Activated naive CD4-positive, alpha-beta T cell treated with anti-CD3 and anti-CD28 coated beads, Interleukin-2, amount 10 ng/mL, durations not matched to agents 5 hours and 36 hours (primary cell): ENCODE data around the gene ZNF790. TPM values are rescaled to one million over a fixed set of nuclear protein-coding genes. Genes with fewer than 3 reads are reported as not detected.

Source experiments
- total RNA-seq, 2 experiments: library from RNA; stranded (reverse); gene quantifications; one replicate each; pipeline ENCODE4 v1.2.3, GENCODE V29; 2021

ZNF790 gene
- 10 to 100 TPM; 10.4 to 10.7 TPM for total RNA-seq

DNA sequence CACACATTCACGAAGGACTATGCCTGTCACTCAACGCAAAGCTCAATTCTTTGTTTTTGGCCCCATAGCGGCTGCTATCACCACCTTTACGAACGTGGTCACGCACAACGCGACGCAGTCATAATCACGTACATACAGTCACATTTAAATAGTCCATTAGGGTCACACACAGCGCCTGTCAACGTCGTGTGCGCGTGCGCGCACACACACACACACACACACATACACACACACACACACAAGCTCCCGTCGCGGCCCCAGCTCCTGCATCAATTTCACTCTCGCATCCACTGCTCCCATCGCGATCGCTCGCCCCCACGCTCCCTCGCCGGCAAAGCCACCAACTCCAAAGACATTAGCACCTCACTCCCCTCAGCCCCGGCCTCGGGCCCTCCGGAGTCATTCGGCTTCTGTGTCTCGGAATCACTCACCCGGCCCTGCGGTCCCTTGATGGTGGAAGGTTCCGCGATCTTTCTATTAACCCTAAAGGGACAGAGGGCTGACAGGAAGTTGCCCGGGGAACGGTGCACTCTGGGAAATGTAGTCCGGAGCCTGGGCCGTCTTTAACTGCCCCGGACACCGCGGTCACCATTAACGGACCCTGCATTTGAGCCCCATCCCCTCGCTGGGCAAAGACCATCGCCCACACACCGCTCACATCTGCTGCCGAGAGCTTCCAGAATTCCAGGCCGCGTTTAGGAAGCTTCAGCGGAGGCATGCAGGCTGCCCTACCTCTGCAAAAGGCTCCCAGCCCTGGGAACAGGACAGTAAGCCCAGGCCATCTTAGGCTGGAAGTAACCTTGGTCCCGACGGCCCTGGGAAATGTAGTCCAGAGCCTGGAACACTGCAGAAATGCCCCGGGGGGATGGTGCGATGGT is at the start of gene ZNF790:
Gene ZNF790, minus strand, starts transcription at position 482 of the 878 bp plus-strand sequence. CDS start 12,768 bp downstream, outside the sequence.

DNA sequence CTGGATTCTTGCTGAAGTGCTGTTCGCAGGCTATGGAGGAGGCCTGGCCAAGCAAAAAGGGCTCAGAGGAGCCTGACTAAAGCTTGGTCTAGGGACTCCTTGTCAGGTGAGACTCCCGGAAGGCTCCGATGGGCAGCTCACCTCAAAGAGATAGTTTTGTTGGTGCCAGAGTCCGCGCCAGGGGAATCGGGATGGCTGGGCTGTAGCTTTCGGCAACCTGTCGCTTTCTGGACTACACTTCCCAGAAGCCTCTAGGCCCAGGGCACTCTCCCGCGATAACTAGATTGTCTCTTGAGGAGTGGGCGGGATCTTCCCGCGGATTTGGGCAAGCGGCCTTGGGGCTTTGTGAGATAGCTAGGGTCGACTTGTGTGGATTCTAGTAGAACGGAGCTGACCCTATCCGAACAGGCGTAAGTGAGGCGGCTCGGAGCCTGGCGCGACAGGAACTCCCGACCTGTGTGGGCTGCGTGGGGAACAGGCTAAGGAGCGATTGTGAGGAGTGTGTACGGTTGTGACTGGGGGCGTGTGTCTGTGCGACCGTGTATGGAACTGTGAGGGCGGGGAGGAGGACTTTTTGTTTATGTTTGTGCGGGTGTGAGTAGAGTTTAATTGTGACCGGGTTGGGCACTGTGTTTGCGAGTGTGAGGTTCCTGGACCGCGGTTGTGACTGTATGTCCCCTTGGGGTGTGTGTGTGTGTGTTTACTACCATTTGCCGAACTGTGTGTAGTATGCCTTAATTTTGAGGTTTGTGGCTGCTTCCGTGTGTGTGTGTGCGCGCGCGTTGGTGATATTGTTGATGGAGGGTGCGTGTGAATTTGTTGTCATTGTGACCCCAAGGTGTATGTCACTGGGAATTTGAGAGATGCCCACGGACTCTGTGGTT is 12.6 kb upstream of the ZNF790 start, which contains the start of gene ZNF345:
Gene ZNF345, plus strand, starts transcription at position 318 of the 884 bp plus-strand sequence. CDS start 25,955 bp downstream, outside the sequence.

DNA sequence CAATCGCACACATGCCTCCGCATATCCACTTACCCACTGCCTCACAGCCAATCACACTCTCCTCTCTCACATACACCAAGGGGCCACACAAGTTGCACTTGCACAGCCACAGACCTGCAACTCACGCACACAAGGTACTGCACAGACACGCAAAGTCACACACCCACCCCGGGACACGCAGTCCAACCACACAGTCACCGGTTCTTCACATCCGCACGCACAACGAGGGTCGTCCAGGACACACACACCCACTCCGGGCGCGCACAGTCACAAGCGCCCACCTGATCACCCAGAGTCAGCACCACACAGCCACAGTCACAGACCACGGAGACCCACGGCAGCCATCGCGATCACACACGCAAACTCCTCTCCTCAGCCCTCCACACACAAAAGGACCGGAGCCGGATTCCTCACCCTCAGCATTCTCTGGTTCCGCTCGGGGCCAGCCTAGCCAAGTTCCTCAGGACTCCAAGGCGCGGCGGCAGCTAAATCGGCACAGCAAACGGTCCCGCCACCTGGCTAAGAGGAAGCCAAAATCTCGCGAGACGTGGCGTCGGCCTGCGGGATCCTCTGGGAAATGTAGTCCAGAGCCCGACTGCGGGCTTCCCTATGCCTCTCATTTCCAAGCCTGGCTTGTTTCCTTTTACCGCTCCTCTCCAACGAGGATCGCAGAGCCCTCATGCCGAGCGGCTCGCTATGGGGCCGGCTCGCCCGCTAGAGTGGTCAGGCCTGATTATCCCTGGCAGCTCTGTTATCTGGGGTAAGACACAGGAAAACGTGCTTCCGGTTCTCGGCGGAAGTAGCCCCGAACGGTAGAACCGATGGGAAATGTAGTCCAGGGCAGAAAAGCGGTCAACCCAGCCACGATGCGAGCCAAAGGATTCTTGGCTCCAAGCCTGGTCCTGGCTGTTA is 65.6 kb downstream of the ZNF790 start, which contains the start of gene ZNF850:
Gene ZNF850, minus strand, starts transcription at position 497 of the 912 bp plus-strand sequence. CDS start 10,201 bp downstream, outside the sequence.

Other genes with a start within 250 kb of the ZNF790 start
- gene ZNF382, start 233.1 kb downstream of the ZNF790 start, total RNA-seq, result 10 to 100 TPM; 11.1 to 13.5 TPM
- gene ZNF461, start 171.6 kb downstream of the ZNF790 start, total RNA-seq, result 10 to 100 TPM in 1 of 2 experiments, 1 to 10 TPM in 1; 9.3 to 11.6 TPM
- 10 to 100 TPM; 10.9 to 11.1 TPM for gene ZNF567, start 150.8 kb downstream of the ZNF790 start, total RNA-seq
- 1 to 10 TPM; 7.9 to 9.6 TPM for gene ZNF850, start 65.6 kb downstream of the ZNF790 start, total RNA-seq
- gene ZNF345, start 12.5 kb upstream of the ZNF790 start, total RNA-seq, result 1 to 10 TPM; 7.2 to 8.0 TPM
- 1 to 10 TPM; 5.9 to 6.4 TPM for gene ZNF829, start 77.9 kb upstream of the ZNF790 start, total RNA-seq
- gene ZNF568, start 77.9 kb upstream of the ZNF790 start, total RNA-seq, result 1 to 10 TPM; 5.5 to 7.0 TPM
- gene ZNF420, start 240.0 kb upstream of the ZNF790 start, total RNA-seq, result 10 to 100 TPM; 14.2 to 19.8 TPM